CD4-positive, CD25-positive, alpha-beta regulatory T cell (primary cell): Measurements from ENCODE around the gene UBE3C. TPM values are rescaled to one million over a fixed set of nuclear protein-coding genes. Genes with fewer than 3 reads are reported as not detected.
A peak's percentile ranks its signal among the peaks of the same experiment; 100 is the strongest.

Source experiments
- ATAC-seq, 2 donors: fragments of 150-1000 bp; cut with Tn5 transposase; one replicate each; pipeline ENCODE4 v1.10.0; 2021; ENCODE audit warnings: low read depth in 2 of 2, moderate number of reproducible peaks in 2 of 2, moderate library complexity in 1 of 2
- DNase-seq, 3 donors: peaks; one replicate each; pipeline versions ENCODE4 v3.0.0 to v3.0.0-alpha.2; 2012 to 2022; ENCODE audit warnings: mixed read lengths in 1 of 3
- H3K27ac ChIP-seq: one replicate; pipeline ENCODE4 v1.7.0; 2013; ENCODE audit warnings: mild to moderate bottlenecking, low read length; ENCODE audit not compliant: insufficient read depth, poor library complexity, severe bottlenecking
- H3K27me3 ChIP-seq: one replicate; pipeline ENCODE4 v1.7.0; 2013; ENCODE audit warnings: low read length; ENCODE audit not compliant: control insufficient read depth, insufficient read depth
- H3K36me3 ChIP-seq: one replicate; pipeline ENCODE4 v1.7.0; 2013; ENCODE audit warnings: mild to moderate bottlenecking, low read length, moderate library complexity; ENCODE audit not compliant: control insufficient read depth, insufficient read depth
- H3K4me1 ChIP-seq: 2 replicates; pipeline ENCODE4 v1.7.0; 2013; ENCODE audit warnings: mild to moderate bottlenecking, low read length; ENCODE audit not compliant: insufficient read depth, control insufficient read depth, poor library complexity, severe bottlenecking
- H3K4me3 ChIP-seq: one replicate; pipeline ENCODE4 v1.7.0; 2013; ENCODE audit warnings: low read depth, mild to moderate bottlenecking, low read length, moderate library complexity
- H3K9me3 ChIP-seq, 2 experiments: 1 replicate in 1 of 2; 2 replicates in 1 of 2; pipeline ENCODE4 v1.7.0; 2013; ENCODE audit warnings: low read length in 2 of 2, mild to moderate bottlenecking in 1 of 2, moderate library complexity in 1 of 2; ENCODE audit not compliant: control insufficient read depth in 2 of 2
- H3K27ac Mint-ChIP-seq, 3 donors: one replicate each; pipeline ENCODE4 v1.8.0; 2020 to 2022; ENCODE audit warnings: mild to moderate bottlenecking in 3 of 3, mixed read lengths in 3 of 3, moderate library complexity in 2 of 3
- H3K27me3 Mint-ChIP-seq: one replicate; pipeline ENCODE4 v1.8.0; 2022; ENCODE audit warnings: mild to moderate bottlenecking, mixed read lengths
- H3K36me3 Mint-ChIP-seq: one replicate; pipeline ENCODE4 v1.8.0; 2020; ENCODE audit warnings: mixed read lengths
- H3K4me1 Mint-ChIP-seq, 4 donors: one replicate each; pipeline ENCODE4 v1.8.0; 2020 to 2022; ENCODE audit warnings: mixed read lengths in 4 of 4, mild to moderate bottlenecking in 1 of 4
- H3K4me3 Mint-ChIP-seq, 4 donors: one replicate each; pipeline ENCODE4 v1.8.0; 2020 to 2022; ENCODE audit warnings: mild to moderate bottlenecking in 4 of 4, mixed read lengths in 4 of 4, moderate library complexity in 3 of 4
- H3K9me3 Mint-ChIP-seq, 7 donors: one replicate each; pipeline ENCODE4 v1.8.0; 2020 to 2022; ENCODE audit warnings: mixed read lengths in 7 of 7, mild to moderate bottlenecking in 3 of 7, moderate library complexity in 2 of 7
- polyA plus RNA-seq, 4 donors: library from polyadenylated mRNA; unstranded; fragments of 300-500 nt; fragmentation: Illumina TruSeq; gene quantifications; one replicate each; pipeline ENCODE4 v1.2.3, GENCODE V29; 2021
- total RNA-seq: library from RNA; stranded (reverse); gene quantifications from one replicate; pipeline ENCODE4 v1.2.3, GENCODE V29; 2022

UBE3C gene
- total and polyA plus RNA-seq, 5 donors from 2014 or later, result 25.2 to 60.3 (median 29.3) TPM

DNA sequence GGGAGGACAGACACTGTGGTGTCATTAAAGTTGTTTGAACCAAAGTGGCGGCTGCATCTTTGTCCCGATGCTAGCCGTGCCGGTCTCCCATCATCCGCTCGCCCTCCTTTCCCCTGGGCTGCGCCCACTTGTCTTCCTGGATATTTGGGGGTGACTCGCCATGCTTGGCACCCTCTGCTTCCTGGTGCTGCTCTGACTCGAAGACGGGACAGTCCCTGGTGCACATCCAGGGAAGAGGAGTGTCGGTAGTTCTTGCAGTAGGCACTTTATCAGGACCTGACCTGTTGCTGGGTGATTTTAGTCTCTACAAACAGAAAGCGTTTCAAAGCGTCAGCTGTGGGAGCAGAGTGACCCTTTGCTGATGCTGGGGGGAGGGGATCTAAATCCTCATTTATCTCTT lies 129.8 kb downstream of the UBE3C start:
- H3K9me3 Mint-ChIP-seq, result no peaks in the 10 kb centered on the region
- H3K27me3 Mint-ChIP-seq, result no peaks in the 10 kb centered on the region
- peaks cover 3% of the 10 kb centered on the region for H3K4me1 ChIP-seq
- DNase-seq, result no peak
- peaks cover 2 to 7% (median 6%) of the 10 kb centered on the region in 4 donors for H3K4me1 Mint-ChIP-seq
- peaks cover 29% of the 10 kb centered on the region for H3K36me3 Mint-ChIP-seq
- H3K27me3 ChIP-seq, result no peaks in the 10 kb centered on the region
- no peak overlapping the region for H3K27ac Mint-ChIP-seq
- peaks cover 52% of the 10 kb centered on the region for H3K36me3 ChIP-seq
- H3K4me3 ChIP-seq, result no peak overlapping the region
- ATAC-seq, result no peak
- H3K27ac ChIP-seq, result no peak overlapping the region
- H3K9me3 ChIP-seq, result no peaks in the 10 kb centered on the region
- no peak overlapping the region for H3K4me3 Mint-ChIP-seq

DNA sequence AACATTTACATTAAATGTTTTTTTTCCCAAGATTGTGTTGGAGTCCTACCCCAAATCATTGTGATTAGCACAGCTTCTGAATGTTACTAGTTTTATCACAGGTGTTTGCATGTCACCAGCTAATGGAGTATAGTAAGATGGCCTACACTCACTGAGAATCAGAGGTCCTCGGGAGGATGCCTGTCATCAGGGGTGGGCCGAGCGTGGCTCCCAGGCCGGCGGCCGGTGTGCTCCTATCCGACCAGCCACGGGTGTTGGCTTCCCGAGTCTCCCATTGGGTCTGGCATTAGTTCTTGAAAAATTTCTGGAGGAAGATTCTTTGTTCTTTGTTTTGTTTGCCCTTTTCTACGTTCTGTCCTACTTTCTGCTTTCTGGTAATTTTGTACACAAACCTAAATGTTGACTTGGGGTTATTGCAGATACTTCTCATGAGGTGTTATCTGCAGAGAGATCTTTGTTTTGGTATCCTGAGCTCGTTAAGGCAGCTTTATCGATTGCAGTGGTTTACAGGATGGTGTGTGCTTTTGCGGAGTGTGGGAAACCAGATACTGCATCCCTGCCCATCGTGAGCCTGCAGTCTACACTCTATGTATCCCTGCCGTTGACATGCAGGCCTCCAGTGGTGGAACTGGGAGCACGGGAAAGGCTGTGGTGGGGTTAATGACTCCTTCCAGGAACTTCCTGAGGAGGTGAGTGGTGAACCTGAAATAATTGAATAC lies 130.8 kb downstream of the UBE3C start:
- DNase-seq, result no peak
- Histone ChIP-seq H3K4me3 (no peak overlapping the region), H3K4me1 (peaks cover 7% of the 10 kb centered on the region), H3K27ac (no peak overlapping the region), H3K36me3 (peaks cover 43% of the 10 kb centered on the region), H3K9me3 (no peaks in the 10 kb centered on the region), H3K27me3 (no peaks in the 10 kb centered on the region)
- ATAC-seq, result no peak
- no peak overlapping the region for H3K4me3 Mint-ChIP-seq
- H3K27me3 Mint-ChIP-seq, result no peaks in the 10 kb centered on the region
- H3K36me3 Mint-ChIP-seq, result peaks cover 29% of the 10 kb centered on the region
- no peaks in the 10 kb centered on the region for H3K9me3 Mint-ChIP-seq
- H3K27ac Mint-ChIP-seq, result peak overlapping the region in 2 of 3 donors; percentile 1 to 63
- H3K4me1 Mint-ChIP-seq, result peaks cover 2 to 12% (median 6%) of the 10 kb centered on the region in 4 donors

DNA sequence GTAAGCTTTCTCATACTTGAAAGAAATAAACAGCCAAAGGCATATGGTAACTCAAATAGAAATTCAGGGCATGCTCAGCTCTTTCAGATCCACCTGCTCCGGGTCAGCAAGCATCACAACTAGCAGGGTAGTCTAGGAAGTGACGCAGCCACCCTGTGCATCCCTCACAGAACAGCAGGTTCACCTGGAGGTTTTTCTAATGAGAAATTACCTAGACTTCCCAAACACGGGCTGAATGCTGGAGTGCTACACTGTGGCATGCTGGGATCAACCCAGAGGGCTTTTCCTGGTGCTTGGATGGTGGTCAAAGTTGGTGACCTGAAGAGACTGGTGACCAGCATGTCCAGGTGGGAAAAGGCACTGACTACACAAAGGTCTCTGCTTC lies 131.3 kb downstream of the UBE3C start:
- Mint-ChIP-seq H3K4me1 (peaks cover 2 to 17% (median 6%) of the 10 kb centered on the region in 4 donors), H3K4me3 (no peak overlapping the region), H3K36me3 (peaks cover 26% of the 10 kb centered on the region), H3K27ac (peak overlapping the region in 2 of 3 donors; percentile 1 to 63), H3K27me3 (no peaks in the 10 kb centered on the region), H3K9me3 (no peaks in the 10 kb centered on the region)
- H3K36me3 ChIP-seq, result peaks cover 37% of the 10 kb centered on the region
- no peak for ATAC-seq
- no peaks in the 10 kb centered on the region for H3K27me3 ChIP-seq
- H3K4me3 ChIP-seq, result no peak overlapping the region
- no peak overlapping the region for H3K27ac ChIP-seq
- no peaks in the 10 kb centered on the region for H3K9me3 ChIP-seq
- DNase-seq, result no peak
- H3K4me1 ChIP-seq, result peaks cover 7% of the 10 kb centered on the region

DNA sequence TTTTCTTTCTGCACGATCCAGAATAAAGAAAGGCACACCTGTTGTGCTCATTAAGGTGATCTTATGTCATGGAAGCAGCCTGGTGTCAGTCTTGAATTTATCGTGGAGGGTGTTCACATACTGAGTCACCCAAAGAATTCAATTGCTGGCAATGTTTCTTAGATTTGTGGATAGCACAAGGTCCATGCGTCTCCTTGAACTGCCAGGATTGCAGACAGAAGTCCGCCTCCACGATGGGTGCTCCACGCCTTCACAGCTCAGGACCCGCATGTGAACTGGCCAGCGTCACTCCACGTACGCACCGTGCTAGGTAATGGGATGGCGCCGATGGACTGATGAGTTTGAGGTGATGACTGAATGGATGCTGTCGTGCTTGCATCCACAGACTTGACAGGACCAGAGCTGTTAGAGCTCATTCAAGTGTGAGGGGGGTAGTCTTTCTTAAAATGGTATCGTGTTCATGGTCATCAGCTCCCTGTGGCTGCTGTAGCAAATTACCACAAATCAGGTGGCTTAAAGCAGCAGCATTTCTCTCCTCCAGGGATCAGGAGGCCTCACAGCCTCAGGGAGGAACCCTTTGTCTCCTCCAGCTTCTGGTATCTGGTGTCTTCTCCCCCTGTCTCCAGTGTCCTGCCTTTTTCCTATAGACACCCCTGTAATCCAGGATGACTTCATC lies 132.7 kb downstream of the UBE3C start:
- Mint-ChIP-seq H3K36me3 (peaks cover 17% of the 10 kb centered on the region), H3K4me3 (no peak overlapping the region), H3K9me3 (no peaks in the 10 kb centered on the region), H3K4me1 (peaks cover 4 to 18% (median 6%) of the 10 kb centered on the region in 4 donors), H3K27ac (peak overlapping the region; percentile 15 to 64 (median 52)), H3K27me3 (no peaks in the 10 kb centered on the region)
- ATAC-seq, result no peak
- Histone ChIP-seq H3K9me3 (no peaks in the 10 kb centered on the region), H3K27me3 (no peaks in the 10 kb centered on the region), H3K27ac (no peak overlapping the region), H3K4me1 (peaks cover 9% of the 10 kb centered on the region), H3K4me3 (no peak overlapping the region), H3K36me3 (peaks cover 30% of the 10 kb centered on the region)
- DNase-seq, result no peak

DNA sequence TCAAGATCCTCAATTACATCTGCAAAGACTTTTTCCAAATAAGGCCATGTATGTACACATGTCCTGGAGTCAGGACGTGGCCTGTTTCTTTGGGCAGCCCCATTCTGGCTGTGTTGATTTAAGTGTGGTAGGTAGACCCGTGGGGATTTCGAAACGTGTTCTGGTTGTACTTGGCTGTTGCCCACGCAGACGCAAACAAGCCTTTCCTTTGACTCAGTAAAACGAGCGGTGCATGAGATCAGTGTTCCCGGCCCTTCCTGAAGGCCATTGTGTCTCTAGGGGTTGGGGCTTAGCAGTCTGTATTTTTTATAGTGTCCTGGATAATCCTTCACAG lies 133.2 kb downstream of the UBE3C start:
- Mint-ChIP-seq H3K4me1 (peaks cover 6 to 23% (median 6%) of the 10 kb centered on the region in 4 donors), H3K9me3 (no peaks in the 10 kb centered on the region), H3K27me3 (no peaks in the 10 kb centered on the region), H3K27ac (peak overlapping the region in 2 of 3 donors; percentile 52 to 64), H3K4me3 (no peak overlapping the region), H3K36me3 (peaks cover 17% of the 10 kb centered on the region)
- DNase-seq (no peak), ATAC-seq (no peak)
- Histone ChIP-seq H3K4me3 (no peak overlapping the region), H3K4me1 (peaks cover 14% of the 10 kb centered on the region), H3K27ac (no peak overlapping the region), H3K36me3 (peaks cover 30% of the 10 kb centered on the region), H3K27me3 (no peaks in the 10 kb centered on the region), H3K9me3 (no peaks in the 10 kb centered on the region)

DNA sequence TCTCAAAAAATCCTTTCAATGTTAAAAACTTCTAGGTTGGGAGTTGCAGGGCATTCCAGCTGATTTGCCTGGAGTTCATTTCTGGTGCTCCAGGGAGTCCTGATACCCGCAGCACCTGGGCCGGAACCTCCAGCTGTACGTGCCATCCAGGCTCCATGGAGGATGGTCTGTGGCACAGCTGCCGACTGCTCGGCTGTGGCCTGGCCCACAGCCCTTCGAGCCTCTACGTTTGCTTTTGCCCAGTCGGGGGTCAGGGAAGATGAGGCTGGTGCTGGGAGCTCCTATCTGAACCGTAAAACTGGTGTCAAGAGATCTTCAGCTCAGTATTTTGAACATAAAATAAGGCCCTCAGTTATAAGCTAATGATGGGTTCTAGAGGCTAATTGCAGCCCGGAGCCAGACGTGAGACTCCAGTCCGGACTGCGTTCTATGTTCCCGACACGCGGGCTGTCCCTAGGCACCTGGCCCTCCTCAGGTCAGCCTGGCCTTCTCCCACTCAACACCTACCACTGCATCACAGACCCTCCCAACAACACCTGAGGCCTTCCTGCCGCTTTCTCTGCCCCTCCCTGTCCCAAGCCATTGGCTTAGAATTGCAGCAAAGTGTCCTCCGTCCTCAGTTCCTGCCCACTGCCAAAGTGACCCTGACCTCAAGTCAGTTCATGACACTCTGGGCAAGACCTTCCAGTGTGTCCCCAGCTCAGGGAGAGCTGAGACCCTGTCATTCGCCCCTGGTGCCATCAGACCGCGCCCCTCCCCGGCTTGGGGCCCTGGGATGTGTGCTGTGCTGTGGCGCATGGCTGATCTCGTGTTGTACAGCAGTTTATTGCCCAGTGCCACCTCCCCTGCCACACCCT lies 133.9 kb downstream of the UBE3C start:
- Mint-ChIP-seq H3K27me3 (no peaks in the 10 kb centered on the region), H3K9me3 (no peaks in the 10 kb centered on the region), H3K36me3 (peaks cover 16% of the 10 kb centered on the region), H3K4me3 (no peak overlapping the region), H3K4me1 (peaks cover 6 to 26% (median 6%) of the 10 kb centered on the region in 4 donors), H3K27ac (peak overlapping the region in 2 of 3 donors; percentile 52 to 64)
- Histone ChIP-seq H3K4me3 (no peak overlapping the region), H3K36me3 (peaks cover 27% of the 10 kb centered on the region), H3K27me3 (no peaks in the 10 kb centered on the region), H3K27ac (no peak overlapping the region), H3K9me3 (no peaks in the 10 kb centered on the region), H3K4me1 (peaks cover 19% of the 10 kb centered on the region)
- DNase-seq, result no peak
- ATAC-seq, result no peak

DNA sequence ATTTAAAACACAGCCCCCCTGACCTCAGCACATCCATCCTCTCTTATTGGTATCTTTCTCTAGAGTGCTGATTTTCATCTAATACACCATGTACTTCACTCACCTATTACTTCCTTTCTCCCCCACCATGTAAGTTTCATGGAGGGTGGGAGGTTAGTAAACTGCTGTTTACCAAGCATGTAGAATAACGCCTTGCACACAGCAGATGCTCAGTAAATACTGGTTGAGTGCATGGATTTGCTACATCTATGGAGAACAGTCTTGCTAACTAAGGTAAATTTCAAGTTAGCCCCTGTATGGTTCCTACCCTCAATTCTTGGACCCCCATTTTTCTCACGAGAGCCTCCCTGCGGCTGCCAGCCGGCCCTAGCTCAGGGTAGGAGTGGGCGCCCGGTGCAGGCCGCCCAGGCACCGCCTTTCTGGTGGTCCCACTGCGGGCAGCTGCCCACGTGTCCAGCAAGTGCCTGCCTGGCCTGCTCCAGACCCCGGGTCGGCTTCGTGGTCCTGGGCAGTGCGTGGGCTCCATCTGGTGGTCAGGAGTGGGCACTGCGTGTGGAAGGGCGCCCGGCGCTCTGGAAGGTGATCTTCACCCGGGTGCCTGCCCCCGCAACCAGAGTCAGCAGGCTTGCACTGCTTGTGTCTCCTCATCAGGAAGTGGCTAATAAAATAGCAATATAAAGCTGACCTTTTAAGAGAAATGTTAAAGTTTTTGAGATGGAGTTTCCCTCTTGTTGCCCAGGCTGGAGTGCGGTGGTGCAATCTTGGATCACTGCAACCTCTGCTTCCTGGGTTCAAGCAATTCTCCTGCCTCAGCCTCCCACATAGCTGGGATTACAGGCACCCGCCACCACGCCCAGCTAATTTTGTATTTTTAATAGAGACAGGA lies 134.7 kb downstream of the UBE3C start:
- Mint-ChIP-seq H3K4me1 (peaks cover 6 to 32% (median 6%) of the 10 kb centered on the region in 4 donors), H3K27me3 (no peaks in the 10 kb centered on the region), H3K36me3 (peaks cover 8% of the 10 kb centered on the region), H3K27ac (peak overlapping the region in 2 of 3 donors; percentile 55 to 64), H3K9me3 (no peaks in the 10 kb centered on the region), H3K4me3 (no peak overlapping the region)
- DNase-seq, result peak; percentile 38 to 67 (median 54)
- Histone ChIP-seq H3K9me3 (no peaks in the 10 kb centered on the region), H3K4me3 (no peak overlapping the region), H3K36me3 (peaks cover 18% of the 10 kb centered on the region), H3K27me3 (no peaks in the 10 kb centered on the region), H3K4me1 (peaks cover 19% of the 10 kb centered on the region), H3K27ac (no peak overlapping the region)
- peak; percentile 76 to 81 for ATAC-seq
